Measurements from ENCODE around the gene SLC35A2. TPM values are rescaled to one million over a fixed set of nuclear protein-coding genes. Genes with fewer than 3 reads are reported as not detected.

SLC35A2 gene
- 19.9 and 24.0 TPM in 2 replicates for total RNA-seq

GRCh38 chrX:48911412-48912182, at the start of gene SLC35A2:
Gene SLC35A2 (minus strand): TSS chrX:48911646. CDS start chrX:48911636, 10 bp downstream.

GRCh38 chrX:48957477-48957826, 46.0 kb upstream of the SLC35A2 start, which contains the start of gene OTUD5:
Gene OTUD5 (minus strand): TSS chrX:48957607. CDS start chrX:48957570, 37 bp downstream.

GRCh38 chrX:48918643-48919340, 7.3 kb upstream of the SLC35A2 start, which contains the start of gene PIM2:
Gene PIM2 (minus strand): TSS chrX:48919024. CDS start chrX:48918834, 190 bp downstream.

GRCh38 chrX:48897625-48898306, 13.7 kb downstream of the SLC35A2 start, which contains the start of the genes PQBP1 and TIMM17B:
Gene PQBP1 (plus strand): TSS chrX:48897930. CDS start chrX:48898510, 580 bp downstream.
Gene TIMM17B (minus strand): TSS chrX:48897768. CDS start chrX:48897749, 19 bp downstream.

Other genes with a start within 250 kb of the SLC35A2 start
- 0.23 TPM in 1 of 2 replicates, not detected in the other for gene WAS, start 227.8 kb downstream of the SLC35A2 start, total RNA-seq
- gene SUV39H1, start 214.9 kb downstream of the SLC35A2 start, total RNA-seq, result 1.6 and 2.8 TPM in 2 replicates
- not detected in 2 replicates for gene GLOD5, start 149.9 kb downstream of the SLC35A2 start, total RNA-seq
- gene GATA1, start 125.1 kb downstream of the SLC35A2 start, total RNA-seq, result not detected in 2 replicates
- 38.2 and 44.4 TPM in 2 replicates for gene HDAC6, start 109.6 kb downstream of the SLC35A2 start, total RNA-seq
- not detected in 2 replicates for gene ERAS, start 85.1 kb downstream of the SLC35A2 start, total RNA-seq
- 0.70 and 3.7 TPM in 2 replicates for gene PCSK1N, start 76.0 kb downstream of the SLC35A2 start, total RNA-seq
- gene TIMM17B, start 13.9 kb downstream of the SLC35A2 start, total RNA-seq, result 20.0 and 35.8 TPM in 2 replicates
- gene PQBP1, start 13.7 kb downstream of the SLC35A2 start, total RNA-seq, result 46.7 and 60.4 TPM in 2 replicates
- 0.77 and 3.2 TPM in 2 replicates for gene PIM2, start 7.4 kb upstream of the SLC35A2 start, total RNA-seq
- gene OTUD5, start 46.0 kb upstream of the SLC35A2 start, total RNA-seq, result 34.2 and 36.8 TPM in 2 replicates
- gene KCND1, start 60.2 kb upstream of the SLC35A2 start, total RNA-seq, result 2.0 and 3.5 TPM in 2 replicates
- gene GRIPAP1, start 90.6 kb upstream of the SLC35A2 start, total RNA-seq, result 8.5 and 20.9 TPM in 2 replicates
- gene TFE3, start 131.7 kb upstream of the SLC35A2 start, total RNA-seq, result 39.6 and 59.0 TPM in 2 replicates
- gene CCDC120, start 147.4 kb upstream of the SLC35A2 start, total RNA-seq, result 1.1 and 1.5 TPM in 2 replicates
- 38.2 and 38.6 TPM in 2 replicates for gene PRAF2, start 162.4 kb upstream of the SLC35A2 start, total RNA-seq
- gene WDR45, start 168.2 kb upstream of the SLC35A2 start, total RNA-seq, result 54.2 and 77.4 TPM in 2 replicates
- 19.0 and 19.7 TPM in 2 replicates for gene GPKOW, start 212.1 kb upstream of the SLC35A2 start, total RNA-seq